Ureter (tissue), 1 donor: ENCODE data around the gene PLA2G4B. TPM values are rescaled to one million over a fixed set of nuclear protein-coding genes. Genes with fewer than 3 reads are reported as not detected.

Source experiments
- DNase-seq: peaks from one replicate; pipeline ENCODE4 v3.0.0-alpha.2; 2020; ENCODE audit warnings: low spot score
- total RNA-seq: library from RNA; stranded (reverse); gene quantifications from one replicate; pipeline ENCODE4 v1.2.4, GENCODE V29; 2023
- donor health status: DM: yes; HTN: yes; CAD: no.

PLA2G4B gene
- total RNA-seq, 1 donor from 2014 or later = 30.0 TPM

DNA sequence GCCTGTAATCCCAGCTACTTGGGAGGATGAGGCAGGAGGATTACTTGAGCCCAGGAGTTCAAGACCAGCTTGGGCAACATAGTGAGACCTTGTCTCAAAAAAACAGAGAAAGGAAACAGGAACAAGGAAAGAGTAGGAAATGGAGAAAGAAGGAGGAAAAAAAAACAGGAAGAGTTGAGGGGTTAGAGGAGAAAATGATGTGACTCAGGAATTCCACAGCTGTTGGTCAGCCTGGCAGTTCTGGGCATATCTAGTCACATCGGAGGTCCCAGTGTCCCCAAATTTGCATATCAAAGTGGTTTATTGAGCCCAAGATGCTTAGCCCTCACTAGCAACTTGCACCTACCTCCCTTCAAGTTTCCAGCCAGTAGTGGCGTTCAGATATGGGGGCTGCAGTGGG lies 29.5 kb upstream of the PLA2G4B start:
- no peak for DNase-seq

- no peak for DNase-seq
Observed at GRCh38 chr15:41809526-41810220, 29.0 kb upstream of the PLA2G4B start.

DNA sequence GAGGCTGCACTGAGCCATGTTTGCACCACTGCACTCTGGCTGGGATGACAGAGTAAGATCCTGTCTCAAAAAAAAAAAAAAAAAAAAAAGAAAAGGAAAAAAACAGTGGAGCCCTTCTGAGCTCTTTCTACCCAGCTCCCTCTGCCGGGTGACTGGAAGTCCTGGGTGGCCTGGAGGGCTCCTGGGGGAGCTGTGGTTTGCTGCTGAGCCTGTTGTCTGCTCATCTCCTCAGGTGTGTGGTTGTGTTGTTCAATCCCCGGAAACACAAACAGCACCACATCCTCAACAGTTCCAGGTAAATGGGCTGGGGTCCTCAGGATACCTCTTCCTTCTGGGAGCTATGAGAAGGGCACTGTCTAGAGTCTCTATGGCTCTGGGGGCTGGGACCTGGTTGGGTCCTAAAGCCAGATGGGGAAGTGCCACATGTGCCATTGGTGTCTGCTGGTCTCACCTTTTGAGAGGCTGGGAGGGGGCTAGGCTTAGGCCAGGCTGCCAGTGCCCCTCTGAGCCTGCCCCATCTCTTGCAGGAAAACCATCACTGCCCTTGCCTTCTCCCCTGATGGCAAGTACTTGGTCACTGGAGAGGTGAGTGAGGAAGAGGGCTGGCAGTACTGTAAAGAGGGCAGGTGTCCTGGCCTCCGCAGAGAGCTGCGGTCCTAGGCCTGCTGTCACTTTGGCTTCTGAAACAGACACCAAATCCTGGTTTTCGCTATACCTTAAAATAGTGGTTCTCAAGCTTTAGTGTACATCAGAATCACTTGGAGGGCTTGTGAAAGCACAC lies 27.8 kb upstream of the PLA2G4B start:
- no peak for DNase-seq

DNA sequence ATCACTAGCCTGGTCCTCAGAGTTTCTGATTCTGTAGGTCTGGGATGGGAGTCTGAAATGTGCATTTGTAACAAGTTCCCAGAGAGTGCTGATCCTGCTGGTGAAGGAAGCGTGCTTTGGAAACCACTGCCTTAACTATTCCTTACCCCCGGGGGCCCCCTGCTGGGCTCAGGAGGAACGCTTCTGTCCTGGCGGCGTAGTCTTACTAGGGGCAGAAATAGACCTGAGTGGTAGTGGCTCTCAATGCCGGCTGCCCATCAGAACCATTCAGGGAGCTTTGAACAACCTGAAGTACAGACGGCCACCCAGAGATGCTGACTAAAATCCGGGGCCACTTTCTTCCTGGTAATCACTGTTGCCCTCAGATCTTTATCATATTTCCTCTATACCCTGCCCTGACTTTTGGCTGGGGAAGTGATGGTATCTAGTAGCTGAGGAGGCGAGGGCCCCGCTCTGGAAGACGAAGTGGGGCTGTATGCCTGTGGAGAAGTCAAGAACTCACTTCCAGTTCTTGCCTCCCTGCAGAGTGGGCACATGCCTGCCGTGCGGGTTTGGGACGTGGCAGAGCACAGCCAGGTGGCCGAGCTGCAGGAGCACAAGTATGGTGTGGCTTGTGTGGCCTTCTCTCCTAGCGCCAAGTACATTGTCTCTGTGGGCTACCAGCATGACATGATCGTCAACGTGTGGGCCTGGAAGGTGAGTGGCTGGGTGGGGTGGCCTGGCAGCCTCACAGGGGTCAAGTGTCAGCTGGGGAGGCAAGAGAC lies 27.0 kb upstream of the PLA2G4B start:
- DNase-seq = peak; percentile 87

DNA sequence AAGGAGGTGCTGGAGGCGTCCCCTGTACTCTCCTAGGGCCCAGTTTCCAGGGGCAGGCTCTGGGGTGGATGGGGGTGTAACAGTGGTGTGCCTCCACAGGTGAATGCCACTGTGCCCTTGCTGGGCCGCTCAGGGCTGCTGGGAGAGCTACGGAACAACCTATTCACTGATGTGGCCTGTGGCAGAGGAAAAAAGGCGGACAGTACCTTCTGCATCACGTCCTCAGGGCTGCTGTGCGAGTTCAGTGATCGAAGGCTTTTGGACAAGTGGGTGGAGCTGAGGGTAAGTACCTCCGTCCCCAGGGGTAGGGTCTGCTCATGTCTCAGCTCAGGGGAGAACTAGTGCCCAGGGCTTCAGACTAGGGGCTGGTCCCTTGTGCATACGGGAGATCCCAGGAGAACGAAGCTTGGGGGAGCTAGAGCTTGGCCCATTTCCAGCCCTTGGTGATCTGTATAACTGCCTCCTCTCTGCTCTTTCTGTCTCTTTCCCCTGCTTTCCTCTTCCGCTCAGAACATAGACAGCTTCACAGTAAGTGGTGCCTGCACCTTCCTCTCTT lies 25.7 kb upstream of the PLA2G4B start:
- DNase-seq = no peak

- no peak for DNase-seq
Observed at GRCh38 chr15:41813426-41813825, 25.2 kb upstream of the PLA2G4B start.

DNA sequence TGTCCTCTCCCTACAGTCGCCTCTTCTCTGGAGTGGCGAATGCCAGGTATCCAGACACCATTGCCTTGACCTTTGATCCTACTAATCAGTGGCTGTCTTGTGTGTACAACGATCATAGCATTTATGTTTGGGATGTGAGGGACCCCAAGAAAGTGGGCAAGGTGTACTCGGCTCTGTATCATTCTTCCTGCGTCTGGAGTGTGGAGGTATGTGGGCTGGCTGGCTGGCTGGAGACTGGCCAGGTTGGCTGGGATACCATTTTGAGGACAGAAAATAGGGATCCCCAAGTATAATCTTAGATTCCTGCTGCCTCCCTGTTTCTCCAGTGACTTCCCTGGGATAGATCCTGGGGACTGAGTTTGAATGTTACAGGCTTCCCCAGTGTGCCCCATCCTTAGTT lies 24.1 kb upstream of the PLA2G4B start:
- no peak for DNase-seq

GRCh38 chr15:41816788-41817187 lies 21.9 kb upstream of the PLA2G4B start:
- DNase-seq = no peak

- no peak for DNase-seq
Observed at GRCh38 chr15:41817327-41817726, 21.3 kb upstream of the PLA2G4B start.

DNA sequence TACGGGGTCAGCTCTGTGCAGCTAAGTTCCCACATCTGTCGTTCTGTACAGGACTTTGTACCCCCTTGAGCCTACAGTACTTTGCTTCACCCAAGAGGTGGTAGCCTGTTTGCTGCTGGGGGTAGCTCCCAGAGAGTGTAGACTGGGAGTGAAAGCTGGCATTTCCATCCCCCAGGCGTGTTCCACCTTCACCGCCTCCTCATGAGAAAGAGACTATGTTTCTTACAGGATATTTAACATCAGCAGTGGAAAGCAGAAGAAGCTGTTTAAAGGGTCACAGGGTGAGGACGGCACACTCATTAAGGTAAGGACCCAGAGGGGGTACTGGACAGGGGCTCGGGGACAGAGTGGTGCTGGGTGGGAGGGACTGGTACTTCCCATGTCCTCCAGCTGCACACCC lies 20.9 kb upstream of the PLA2G4B start:
- DNase-seq = no peak

DNA sequence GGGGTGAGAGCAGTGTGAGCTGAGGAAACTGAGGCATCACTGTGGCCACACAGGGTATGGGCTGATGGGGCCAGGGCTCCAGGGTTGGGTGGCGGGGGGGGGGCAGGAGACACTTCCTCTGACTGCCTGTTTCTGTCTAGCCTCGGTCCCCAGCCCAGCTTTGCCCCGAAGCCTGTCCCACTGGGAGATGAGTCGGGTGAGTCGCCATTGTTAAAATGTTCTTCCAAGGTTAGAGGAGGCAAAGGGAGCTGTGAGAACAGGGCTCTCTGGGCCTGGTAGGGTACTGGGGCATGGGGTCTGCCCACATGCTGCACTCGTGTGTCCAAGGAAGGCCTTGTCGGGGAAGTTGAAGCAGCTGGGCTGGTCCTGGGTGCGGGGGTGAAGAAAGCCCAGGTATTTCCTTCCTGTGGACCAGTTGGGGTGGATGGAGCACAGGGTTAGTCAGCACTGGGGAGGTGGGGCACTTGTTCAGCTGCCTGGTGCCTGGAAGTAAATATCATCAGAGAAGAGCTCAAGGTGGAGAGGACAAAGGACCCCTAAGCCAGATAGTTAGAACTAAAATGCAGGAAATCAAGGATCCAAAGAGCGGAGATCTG lies 19.1 kb upstream of the PLA2G4B start:
- DNase-seq = no peak

- no peak for DNase-seq
Observed at GRCh38 chr15:41820791-41821423, 17.7 kb upstream of the PLA2G4B start.

DNA sequence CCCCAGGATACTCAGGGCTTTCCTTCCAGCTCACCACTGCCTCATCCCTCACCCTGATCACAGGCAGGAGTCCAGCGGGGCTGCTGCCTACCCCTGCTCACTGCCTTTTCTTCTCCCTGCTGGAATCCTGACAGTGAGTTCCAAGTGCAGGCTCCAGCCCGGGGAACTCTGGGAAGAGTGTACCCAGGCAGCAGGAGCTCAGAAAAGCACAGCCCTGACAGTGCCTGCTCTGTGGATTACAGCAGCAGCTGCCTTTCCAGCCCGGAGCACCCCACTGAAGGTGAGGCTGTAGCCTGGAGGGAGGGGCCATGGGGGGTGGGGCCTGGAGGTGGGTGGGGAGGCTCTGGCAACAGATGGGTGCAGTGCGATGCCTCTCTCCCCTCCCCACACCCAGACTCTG lies 16.8 kb upstream of the PLA2G4B start:
- DNase-seq = no peak

GRCh38 chr15:41822471-41822870 lies 16.2 kb upstream of the PLA2G4B start:
- DNase-seq = no peak

DNA sequence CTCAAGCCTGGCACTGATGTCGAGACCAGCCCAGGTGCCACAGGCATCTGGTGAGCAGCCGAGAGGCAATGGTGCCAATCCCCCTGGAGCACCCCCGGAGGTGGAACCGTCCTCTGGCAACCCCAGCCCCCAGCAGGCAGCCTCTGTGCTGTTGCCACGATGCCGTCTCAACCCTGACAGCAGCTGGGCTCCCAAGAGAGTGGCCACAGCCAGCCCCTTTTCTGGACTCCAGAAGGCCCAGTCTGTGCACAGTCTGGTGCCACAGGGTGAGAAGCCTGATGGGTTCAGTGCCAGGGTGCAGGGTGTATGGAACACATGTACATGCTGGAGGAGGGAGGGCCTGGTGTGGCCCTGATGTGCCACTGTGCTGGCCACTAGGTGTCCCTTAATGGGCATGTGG lies 15.7 kb upstream of the PLA2G4B start:
- no peak for DNase-seq

GRCh38 chr15:41823502-41823901 lies 15.1 kb upstream of the PLA2G4B start:
- DNase-seq = no peak

DNA sequence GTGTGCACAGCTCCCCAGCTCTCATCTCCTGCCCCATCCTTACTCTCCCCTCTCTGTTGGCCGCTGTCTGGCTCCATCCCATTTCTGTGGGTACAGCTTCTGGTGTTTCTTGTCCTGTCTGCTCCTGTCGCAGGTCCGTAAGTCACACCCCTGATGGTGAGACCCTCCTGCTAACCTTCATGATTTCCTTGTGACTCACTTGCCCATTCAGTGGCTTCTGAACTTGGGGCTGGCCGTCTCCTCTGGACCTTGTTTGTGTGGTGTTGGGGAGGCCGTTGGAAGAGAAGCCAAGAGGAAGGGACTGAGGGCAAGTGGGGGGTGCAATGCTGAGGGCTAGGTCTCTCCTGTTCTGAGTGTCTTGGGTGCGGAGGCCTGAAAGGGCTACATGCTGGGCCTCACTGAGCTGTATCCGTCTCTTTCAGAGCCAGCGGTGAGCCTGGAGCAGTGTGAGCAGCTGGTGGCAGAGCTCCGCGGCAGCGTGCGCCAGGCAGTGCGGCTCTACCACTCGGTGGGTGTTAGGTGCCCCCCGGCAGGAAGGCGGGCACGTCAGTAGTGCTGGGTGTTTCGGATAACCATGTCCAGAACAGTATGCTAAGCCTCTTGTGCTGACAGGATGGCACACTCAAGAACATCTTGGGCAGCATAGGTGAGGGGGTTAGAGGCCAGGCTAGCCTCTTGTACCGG lies 14.4 kb upstream of the PLA2G4B start:
- no peak for DNase-seq

GRCh38 chr15:41825145-41825544 lies 13.5 kb upstream of the PLA2G4B start:
- no peak for DNase-seq

DNA sequence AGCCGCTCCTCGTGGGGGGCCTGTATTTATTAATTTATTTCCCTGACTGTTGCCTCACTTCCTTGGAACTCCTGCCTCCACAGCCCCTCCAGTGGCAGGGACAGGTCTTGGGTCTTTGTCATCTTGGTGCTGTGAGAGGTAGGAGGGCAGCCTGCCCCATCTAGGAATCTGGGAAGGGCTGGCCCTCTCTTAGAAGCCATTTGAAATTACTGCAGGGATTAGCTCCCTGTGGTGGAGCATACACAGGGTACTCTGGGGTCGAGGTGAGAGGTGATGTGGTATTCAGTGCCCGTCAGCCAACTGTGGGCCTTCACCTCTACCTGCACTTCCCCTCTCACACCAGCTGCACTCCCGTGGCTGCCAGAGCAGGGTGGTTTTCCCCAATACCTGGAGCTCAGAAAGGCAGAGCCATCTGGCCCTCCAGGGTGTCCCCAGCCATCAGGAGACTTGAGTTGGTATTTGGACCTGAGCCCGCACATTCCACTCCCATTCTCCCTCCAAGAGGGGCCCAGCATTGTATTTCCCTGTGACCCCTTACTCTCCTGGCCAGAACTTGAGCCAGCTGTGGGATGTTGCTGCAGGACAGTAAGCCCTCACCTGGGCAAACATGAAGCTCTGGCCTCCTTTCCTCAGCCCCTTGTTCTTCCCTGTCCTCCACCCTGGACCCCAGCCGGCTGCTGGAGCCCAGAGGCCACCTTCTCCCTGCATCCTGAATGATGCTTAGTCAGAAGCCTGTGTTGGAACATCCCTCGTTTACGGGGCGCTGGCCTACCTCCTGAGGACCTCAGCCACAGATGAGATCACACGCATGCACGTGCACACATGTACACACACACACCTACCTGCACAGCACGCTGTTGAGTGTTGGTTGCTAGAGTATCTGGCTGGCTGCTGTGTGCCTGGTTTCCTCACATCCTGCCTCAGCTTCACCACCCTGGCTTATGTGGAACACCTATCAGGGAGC lies 12.8 kb upstream of the PLA2G4B start:
- DNase-seq = no peak
